Peyer's patch (tissue), 4 donors: ENCODE data around the gene CCT2.

Source experiments
- CTCF ChIP-seq, 6 experiments: fragments of 450-650 bp in 4 of 6; fragments of 200-600 bp in 2 of 6; sonication (generic) in 1 of 6; IDR thresholded peaks; one replicate each; pipeline ENCODE4 v1.5.1; 2017 to 2019; ENCODE audit warnings: antibody characterized with exemption in 6 of 6, mild to moderate bottlenecking in 3 of 6, moderate library complexity in 1 of 6
- POLR2A ChIP-seq, 2 donors: fragments of 450-650 bp; IDR thresholded peaks; one replicate each; pipeline ENCODE4 v1.5.1; 2017; ENCODE audit warnings: antibody characterized with exemption in 2 of 2, mild to moderate bottlenecking in 2 of 2, moderate library complexity in 2 of 2

DNA sequence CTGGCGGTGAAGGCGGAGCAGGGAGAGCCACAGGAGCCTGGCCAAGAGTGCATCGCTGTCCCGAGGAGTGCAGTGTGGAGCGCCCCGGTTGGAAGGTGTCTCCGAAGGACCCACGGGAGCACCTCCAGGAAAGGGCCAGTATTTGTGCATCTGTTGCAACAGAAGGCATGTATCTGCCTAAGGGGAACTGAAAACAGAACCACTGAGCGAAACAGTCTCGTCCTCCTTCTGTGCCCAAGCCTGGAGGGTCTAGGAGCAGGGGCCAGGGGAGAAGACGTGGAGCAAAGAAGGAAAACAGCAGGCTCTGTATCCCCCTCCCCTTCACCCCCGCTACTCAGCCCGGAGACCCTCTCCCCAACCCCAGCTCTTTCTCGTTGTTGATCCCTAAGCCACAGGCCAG is 30.8 kb downstream of the CCT2 start:
- TF ChIP-seq CTCF (IDR thresholded peaks at IDR 0.05) (no peak), POLR2A (IDR thresholded peaks at IDR 0.05) (no peak)
